Nucleus accumbens (tissue), 56 donors: ENCODE measurements around the gene PBRM1.

Experiments used
- DNase-seq, 56 donors: peaks; one replicate each; lab custom pipeline; 2025; lab: John Stamatoyannopoulos, UW

PBRM1 gene

GRCh38 chr3:52539010-52539653 lies 146.6 kb downstream of the PBRM1 start:
- no peak for DNase-seq

GRCh38 chr3:52537726-52538421 lies 147.8 kb downstream of the PBRM1 start:
- peak in 1 of 56 donors; percentile 36 for DNase-seq

- peak in 1 of 56 donors; percentile 50 for DNase-seq
These were observed 148.5 kb downstream of the PBRM1 start for GRCh38 chr3:52537165-52537620.

- peak; percentile 69 to 99 (median 96) for DNase-seq
These were observed 149.1 kb downstream of the PBRM1 start, which contains the start of gene UQCC5 for GRCh38 chr3:52536369-52537164. UQCC5 (plus strand) TSS chr3:52536605; CDS start chr3:52536756, 151 bp downstream.

DNA sequence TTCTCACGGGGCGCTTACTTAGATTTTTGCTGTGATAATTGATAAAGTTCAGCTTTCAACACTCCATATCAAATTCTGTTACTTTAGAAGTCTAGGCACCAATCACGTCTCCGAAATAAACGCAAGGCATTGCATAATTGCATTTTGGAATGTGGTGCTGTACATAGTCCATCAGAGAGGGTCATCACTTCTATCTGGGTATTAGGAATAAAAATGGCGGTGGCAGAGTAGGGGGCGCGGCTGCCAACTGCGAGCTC lies 149.7 kb downstream of the PBRM1 start:
- DNase-seq = no peak

DNA sequence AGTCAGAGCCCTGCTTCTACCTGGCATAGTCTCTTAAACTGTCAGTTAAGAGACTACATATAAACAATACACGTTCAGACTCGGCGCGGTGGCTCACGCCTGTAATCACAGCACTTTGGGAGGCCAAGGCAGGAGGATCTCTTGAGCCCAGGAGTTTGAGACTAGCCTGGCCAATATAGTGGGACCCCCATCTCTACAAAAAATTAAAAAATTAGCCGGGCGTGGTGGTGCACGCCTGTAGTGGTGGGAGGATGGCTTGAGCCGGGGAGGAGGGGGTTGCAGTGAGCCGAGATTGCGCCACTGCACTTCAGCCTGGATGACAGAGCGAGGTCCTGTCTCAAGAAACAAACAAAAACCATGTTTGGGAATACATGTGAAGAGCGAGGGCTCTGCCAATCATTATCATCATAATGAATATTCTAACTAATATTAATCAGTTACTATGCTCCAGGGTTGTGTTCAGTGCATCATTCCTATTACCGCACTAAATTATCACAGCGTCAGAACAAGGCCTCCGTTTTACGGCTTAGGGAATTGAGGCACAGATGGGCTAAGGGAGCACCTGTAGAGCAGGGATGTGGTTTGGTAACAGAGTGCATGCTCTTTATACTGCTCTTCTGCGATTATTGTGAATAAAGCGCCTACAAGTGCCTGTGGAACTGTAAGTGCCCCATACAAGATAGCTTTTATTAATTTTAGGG lies 150.2 kb downstream of the PBRM1 start:
- DNase-seq = no peak

- peak in 2 of 56 donors; percentile 37 to 52 for DNase-seq
These were observed 151.2 kb downstream of the PBRM1 start for GRCh38 chr3:52534281-52535183.

DNA sequence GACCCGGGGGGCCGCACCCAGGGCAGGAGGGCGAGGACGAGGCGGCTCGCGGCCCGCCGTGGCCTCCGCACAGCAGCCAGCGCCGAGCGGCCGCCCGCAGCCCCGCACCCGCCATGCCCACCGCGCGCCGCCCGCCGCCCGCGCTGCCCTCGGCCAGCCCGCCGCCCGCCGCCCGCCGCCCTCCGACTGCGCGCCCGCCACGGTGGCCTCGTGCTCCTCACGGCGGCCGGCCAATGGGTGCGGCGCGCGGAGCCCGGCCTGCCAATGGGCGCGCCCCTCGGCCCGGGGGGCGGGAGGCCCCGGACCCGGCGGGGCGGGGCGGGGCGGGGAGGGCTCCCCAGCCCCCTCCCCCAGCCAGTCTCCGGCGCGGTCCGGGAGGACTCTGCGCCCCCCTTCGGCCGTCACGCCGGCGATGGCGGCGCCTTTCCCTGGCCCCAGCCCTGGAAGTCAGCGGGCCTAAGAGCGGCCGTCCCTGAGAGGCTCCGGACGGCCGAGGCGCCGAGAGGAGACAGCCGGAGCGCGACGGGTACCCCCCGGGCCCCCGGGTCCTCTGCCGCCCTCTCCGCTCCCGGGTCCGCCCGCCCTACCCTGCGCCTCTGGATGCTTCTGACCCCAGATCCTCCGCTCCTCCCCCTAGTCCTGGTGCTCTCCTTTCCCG lies 152.0 kb downstream of the PBRM1 start, which contains the start of gene NT5DC2:
Gene NT5DC2 (minus strand): TSS at position 235 of the 658 bp plus-strand sequence. CDS start 120 bp downstream, at position 115.
- DNase-seq = peak in 30 of 56 donors; percentile 22 to 79 (median 46)

GRCh38 chr3:52532838-52533622 lies 152.7 kb downstream of the PBRM1 start:
- DNase-seq = peak in 1 of 56 donors; percentile 36

GRCh38 chr3:52532517-52532837 lies 153.2 kb downstream of the PBRM1 start:
- DNase-seq = peak in 1 of 56 donors; percentile 27

DNA sequence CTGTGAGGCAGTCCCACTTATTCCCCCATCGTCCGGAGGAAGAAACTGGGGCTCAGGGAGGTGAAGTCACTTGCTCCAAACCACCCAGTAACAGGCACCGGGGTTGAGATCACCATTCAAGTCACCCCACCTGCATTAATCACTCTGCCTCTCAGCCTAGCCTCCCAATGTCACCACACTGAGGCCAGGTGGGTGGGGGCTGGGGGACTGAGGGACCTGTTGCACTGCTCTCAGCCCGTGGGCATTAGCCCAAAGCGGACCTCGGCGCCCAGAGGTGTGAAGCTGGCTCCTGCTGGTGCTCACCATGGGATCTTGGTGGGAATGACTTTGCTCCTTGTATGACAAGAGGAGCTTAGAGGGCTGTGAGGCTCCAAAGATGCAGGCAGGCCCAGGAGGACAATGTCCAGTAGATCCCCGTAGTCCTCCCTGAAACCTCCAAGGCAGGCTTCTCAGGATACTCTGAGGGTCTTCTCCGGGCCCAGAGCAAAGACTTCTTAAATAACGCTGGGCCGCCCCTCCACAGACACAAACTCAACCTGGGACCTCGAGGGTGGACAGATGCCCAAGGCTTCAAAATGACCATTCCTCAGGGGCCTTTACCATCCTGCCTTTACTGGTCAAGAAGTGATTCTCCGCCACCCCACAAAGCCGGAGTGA lies 153.7 kb downstream of the PBRM1 start:
- no peak for DNase-seq

- no peak for DNase-seq
These were observed 154.5 kb downstream of the PBRM1 start for GRCh38 chr3:52530918-52531826.

DNA sequence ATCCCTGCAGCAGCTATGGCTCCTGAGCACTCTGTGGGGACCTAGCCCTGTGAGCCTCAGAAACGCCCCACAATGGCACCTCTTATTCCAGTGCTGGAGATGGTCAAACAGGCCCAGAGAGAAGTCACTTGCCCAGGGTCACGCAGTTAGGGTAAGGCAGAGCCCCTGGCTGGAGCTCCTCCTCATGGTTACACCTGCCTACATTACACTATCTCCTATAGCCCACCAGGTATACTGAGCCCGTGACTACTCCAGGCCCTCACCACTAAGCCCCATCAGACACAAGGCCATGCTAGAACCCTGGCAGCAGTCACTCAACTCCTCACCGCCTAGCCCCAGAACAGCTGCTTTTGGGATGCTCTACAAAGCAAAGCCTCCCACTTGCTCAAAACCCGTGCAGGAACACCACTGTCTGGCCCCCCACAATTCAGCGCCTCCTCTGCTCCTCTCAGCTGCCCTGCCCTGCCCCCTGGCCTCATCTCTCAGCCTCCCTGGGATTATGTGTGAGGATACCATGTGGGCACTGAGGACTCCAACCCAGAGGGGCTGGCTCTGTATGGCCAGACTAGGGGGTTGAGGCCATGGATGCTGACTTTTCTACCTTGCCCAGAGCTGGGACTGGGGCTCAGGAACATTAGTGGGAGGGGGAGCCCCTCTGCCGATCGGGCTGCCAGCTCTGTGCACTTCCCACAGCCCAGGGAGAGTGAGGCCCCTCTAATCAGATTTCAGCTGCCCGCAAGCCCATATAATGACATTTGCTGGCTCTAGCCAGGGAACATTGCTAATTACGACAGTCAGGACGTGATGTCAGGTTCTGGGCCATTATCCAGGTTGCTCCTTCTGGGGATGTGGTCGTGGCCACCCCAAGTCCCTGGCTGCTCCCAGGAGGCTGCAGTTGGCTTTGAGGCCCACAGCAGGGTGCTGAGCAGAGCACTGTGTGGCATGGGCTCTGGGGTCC lies 156.1 kb downstream of the PBRM1 start:
- no peak for DNase-seq

- no peak for DNase-seq
These were observed 156.9 kb downstream of the PBRM1 start for GRCh38 chr3:52528586-52529375.
